Measurements from ENCODE around the gene ACOX2. TPM values are rescaled to one million over a fixed set of nuclear protein-coding genes. Genes with fewer than 3 reads are reported as not detected.

Gene ACOX2
- total and polyA plus RNA-seq, 2 of the 13 experiments (the other 11 are each of a cell fraction or from before 2014, with no cell fraction given), result 42.6 to 98.5 TPM

- TF ChIP-seq PAXIP1 (CRISPR knock-in tag; conservative IDR thresholded peaks at IDR 0.05) (peak; percentile 65), U2AF1 (optimal IDR thresholded peaks at IDR 0.05; ENCODE audit: low read depth, low read length) (no peak), MIXL1 (CRISPR knock-in tag; IDR thresholded peaks at IDR 0.05) (peak; percentile 11; the same call in 1 of the 2 replicates), ZHX2 (IDR thresholded peaks at IDR 0.05; ENCODE audit: low read depth) (no peak), ZHX2 (CRISPR knock-in tag; IDR thresholded peaks at IDR 0.05; ENCODE audit: borderline replicate concordance) (no peak), ZBTB38 (CRISPR knock-in tag; IDR thresholded peaks at IDR 0.05) (peak; percentile 55; the same call in 1 of the 2 replicates), HNRNPH1 (optimal IDR thresholded peaks at IDR 0.05; ENCODE audit: low read depth, low read length) (no peak), MLX (CRISPR knock-in tag; IDR thresholded peaks at IDR 0.05) (peak; percentile 63; the same call in 1 of the 2 replicates), NCOA1 (CRISPR knock-in tag; IDR thresholded peaks at IDR 0.05) (no peak), ZBTB8A (CRISPR knock-in tag; IDR thresholded peaks at IDR 0.05; ENCODE audit: borderline replicate concordance, low read depth) (no peak), PHF5A (CRISPR knock-in tag; IDR thresholded peaks at IDR 0.05; ENCODE audit: low read depth, unreplicated experiment) (no peak), ZNF691 (CRISPR knock-in tag; IDR thresholded peaks at IDR 0.05; ENCODE audit: borderline replicate concordance, low read depth) (peak; percentile 91; the same call in 1 of the 2 replicates), RELA (CRISPR knock-in tag; IDR thresholded peaks at IDR 0.05) (no peak), DNMT1 (CRISPR knock-in tag; IDR thresholded peaks at IDR 0.05) (no peak), CC2D1A (CRISPR knock-in tag; IDR thresholded peaks at IDR 0.05) (no peak), ZSCAN12 (CRISPR knock-in tag; IDR thresholded peaks at IDR 0.05) (no peak), GTF2F1 (IDR thresholded peaks at IDR 0.05; ENCODE audit: low read length) (no peak), RXRA (CRISPR knock-in tag; IDR thresholded peaks at IDR 0.05) (peak; percentile 78)
Measured at GRCh38 chr3:58520403-58521335, 16.3 kb downstream of the ACOX2 start (continued).
